GM23338 (cell line): ENCODE measurements around the gene CCDC68. TPM values are rescaled to one million over a fixed set of nuclear protein-coding genes. Genes with fewer than 3 reads are reported as not detected.

ENCODE experiments used
- ATAC-seq: fragments of 200-7000 bp; cut with Tn5 transposase; 3 replicates; pipeline ENCODE4 v1.9.1; 2020
- DNase-seq: peaks from one replicate; pipeline ENCODE4 v3.0.0-alpha.2; 2015; ENCODE audit warnings: low spot score
- H2AFZ ChIP-seq: fragments of 200-600 bp; sonication (generic); 2 replicates; pipeline ENCODE4 v1.8.0; 2016; ENCODE audit warnings: antibody characterized with exemption, mild to moderate bottlenecking, moderate library complexity
- H3F3A ChIP-seq: fragments of 200-600 bp; sonication (generic); replicated peaks from 2 replicates; pipeline ENCODE4 v1.8.0; 2017; ENCODE audit warnings: antibody characterized with exemption, mixed run types, low read depth
- H3K27ac ChIP-seq: fragments of 200-600 bp; sonication (generic); 2 replicates; pipeline ENCODE4 v1.6.1; 2016; ENCODE audit warnings: low read depth
- H3K27me3 ChIP-seq: fragments of 200-600 bp; sonication (generic); 2 replicates; pipeline ENCODE4 v1.8.0; 2016; ENCODE audit warnings: mild to moderate bottlenecking, mixed run types, moderate library complexity; ENCODE audit not compliant: insufficient read depth
- H3K36me3 ChIP-seq: fragments of 200-600 bp; sonication (generic); 2 replicates; pipeline ENCODE4 v1.8.0; 2016; ENCODE audit warnings: mild to moderate bottlenecking; ENCODE audit not compliant: insufficient read depth
- H3K4me1 ChIP-seq: fragments of 200-600 bp; sonication (generic); 2 replicates; pipeline ENCODE4 v1.8.0; 2016; ENCODE audit warnings: mild to moderate bottlenecking, moderate library complexity; ENCODE audit not compliant: insufficient read depth
- H3K4me2 ChIP-seq: fragments of 200-600 bp; sonication (generic); 2 replicates; pipeline ENCODE4 v1.7.1; 2017; ENCODE audit warnings: mixed run types
- H3K4me3 ChIP-seq: fragments of 200-600 bp; sonication (generic); 2 replicates; pipeline ENCODE4 v1.6.1; 2016; ENCODE audit warnings: mixed run types
- H3K79me2 ChIP-seq: fragments of 200-600 bp; sonication (generic); replicated peaks from 2 replicates; pipeline ENCODE4 v1.8.0; 2017; ENCODE audit warnings: mild to moderate bottlenecking; ENCODE audit not compliant: insufficient read depth
- H3K9me2 ChIP-seq: fragments of 200-600 bp; sonication (generic); 2 replicates; pipeline ENCODE4 v1.8.0; 2017; ENCODE audit not compliant: insufficient read depth
- H4K20me1 ChIP-seq: fragments of 200-600 bp; sonication (generic); replicated peaks from 2 replicates; pipeline ENCODE4 v1.8.0; 2017; ENCODE audit warnings: mild to moderate bottlenecking; ENCODE audit not compliant: insufficient read depth
- H3K27ac Mint-ChIP-seq: 2 replicates; pipeline ENCODE4 v1.8.0; 2020; ENCODE audit warnings: inconsistent platforms, mild to moderate bottlenecking, moderate library complexity, mixed read lengths
- H3K27me3 Mint-ChIP-seq: 3 replicates; pipeline ENCODE4 v1.8.0; 2022; ENCODE audit warnings: low read depth, mild to moderate bottlenecking, moderate library complexity, mixed read lengths, inconsistent platforms; ENCODE audit not compliant: insufficient read depth, poor library complexity
- H3K36me3 Mint-ChIP-seq: 3 replicates; pipeline ENCODE4 v1.8.0; 2021; ENCODE audit warnings: low read depth, mild to moderate bottlenecking, inconsistent platforms, moderate library complexity, mixed read lengths
- H3K4me1 Mint-ChIP-seq: 3 replicates; pipeline ENCODE4 v1.8.0; 2020; ENCODE audit warnings: mild to moderate bottlenecking, inconsistent platforms, mixed read lengths
- H3K4me3 Mint-ChIP-seq: 3 replicates; pipeline ENCODE4 v1.8.0; 2021; ENCODE audit warnings: moderate library complexity, mild to moderate bottlenecking, inconsistent platforms, mixed read lengths
- H3K9me3 Mint-ChIP-seq: 3 replicates; pipeline ENCODE4 v1.8.0; 2020; ENCODE audit warnings: moderate library complexity, mild to moderate bottlenecking, inconsistent platforms, mixed read lengths
- CREB1 ChIP-seq: fragments of 250-450 bp; sonication (Bioruptor Pico); IDR thresholded peaks from 2 replicates; pipeline ENCODE4 v1.5.0; 2020; ENCODE audit warnings: low read depth, mild to moderate bottlenecking, moderate library complexity
- CTCF ChIP-seq, 2 experiments: fragments of 200-600 bp in 1 of 2; sonication (generic) in 1 of 2; conservative IDR thresholded peaks; 2 replicates each; pipeline versions ENCODE4 v1.5.1 to v1.6.1; 2016 to 2017; ENCODE audit warnings: antibody characterized with exemption in 2 of 2, low read depth in 2 of 2, mild to moderate bottlenecking in 2 of 2, moderate library complexity in 1 of 2
- ETS1 ChIP-seq: IDR thresholded peaks from 2 replicates; pipeline ENCODE4 v1.6.1; 2016; ENCODE audit warnings: antibody characterized with exemption
- EZH2 ChIP-seq: fragments of 200-600 bp; sonication (generic); IDR thresholded peaks from one replicate; pipeline ENCODE4 v1.8.0; 2017; ENCODE audit warnings: antibody characterized with exemption, mild to moderate bottlenecking, low read depth; ENCODE audit not compliant: unreplicated experiment
- EZH2phosphoT487 ChIP-seq: fragments of 200-600 bp; sonication (generic); IDR thresholded peaks from one replicate; pipeline ENCODE4 v1.8.1; 2018; ENCODE audit warnings: antibody characterized with exemption; ENCODE audit not compliant: unreplicated experiment
- JUNB ChIP-seq: IDR thresholded peaks from one replicate; pipeline ENCODE4 v1.6.1; 2016; ENCODE audit warnings: antibody characterized with exemption; ENCODE audit not compliant: unreplicated experiment
- NANOG ChIP-seq: IDR thresholded peaks from 2 replicates; pipeline ENCODE4 v1.6.1; 2016; ENCODE audit warnings: antibody characterized with exemption, borderline replicate concordance
- POLR2AphosphoS5 ChIP-seq: IDR thresholded peaks from 2 replicates; pipeline ENCODE4 v1.6.1; 2016; ENCODE audit warnings: antibody characterized with exemption, low read depth
- REST ChIP-seq: IDR thresholded peaks from one replicate; pipeline ENCODE4 v1.6.1; 2018; ENCODE audit warnings: antibody characterized with exemption; ENCODE audit not compliant: unreplicated experiment
- STAT1 ChIP-seq: IDR thresholded peaks from one replicate; pipeline ENCODE4 v1.6.1; 2016; ENCODE audit warnings: antibody characterized with exemption; ENCODE audit not compliant: unreplicated experiment
- ZNF114 ChIP-seq: fragments of 250-450 bp; sonication (Bioruptor Pico); IDR thresholded peaks from 2 replicates; pipeline ENCODE4 v1.5.0; 2020; ENCODE audit warnings: mild to moderate bottlenecking, moderate library complexity
- ZNF331 ChIP-seq: fragments of 250-450 bp; sonication (Bioruptor Pico); IDR thresholded peaks from 2 replicates; pipeline ENCODE4 v1.5.0; 2020; ENCODE audit warnings: low read depth, mild to moderate bottlenecking, moderate library complexity
- ZNF462 ChIP-seq: fragments of 250-450 bp; sonication (Bioruptor Pico); IDR thresholded peaks from 2 replicates; pipeline ENCODE4 v1.5.0; 2020; ENCODE audit warnings: mild to moderate bottlenecking, moderate library complexity
- polyA plus RNA-seq: library from polyadenylated mRNA; unstranded; fragments of >200 nt; fragmentation: Nextera tagmentation; extraction: Ambion mirVana; gene quantifications from 2 replicates; pipeline ENCODE4 v1.2.1, GENCODE V29; 2016
- total RNA-seq: library from RNA; depleted of rRNA; stranded (reverse); fragments of >200 nt; shearing (Covaris generic); gene quantifications from 2 replicates; pipeline ENCODE4 v1.2.3, GENCODE V29; 2014

The CCDC68 gene
- total and polyA plus RNA-seq, 2 experiments from 2014 or later, result 1.6 to 3.7 TPM

GRCh38 chr18:54964741-54965140 lies 5.5 kb upstream of the CCDC68 start:
- no peak overlapping the region for H3K27ac ChIP-seq
- H3K9me2 ChIP-seq, result no peaks in the 10 kb centered on the region
- H3K27ac Mint-ChIP-seq, result no peak overlapping the region
- no peaks in the 10 kb centered on the region for H3K4me1 ChIP-seq
- no peak overlapping the region for H3K4me3 ChIP-seq
- peaks cover 6% of the 10 kb centered on the region; the same call in 2 of the 3 replicates for H3K4me1 Mint-ChIP-seq
- H3K4me3 Mint-ChIP-seq, result no peak overlapping the region
- no peaks in the 10 kb centered on the region for H3K36me3 ChIP-seq
- ATAC-seq, result no peak
- DNase-seq, result no peak
- H3K4me2 ChIP-seq, result no peak overlapping the region
- no peak overlapping the region for H2AFZ ChIP-seq
- H3K27me3 Mint-ChIP-seq, result peaks cover 2% of the 10 kb centered on the region
- H4K20me1 ChIP-seq, result no peaks in the 10 kb centered on the region
- no peaks in the 10 kb centered on the region for H3K9me3 Mint-ChIP-seq
- H3F3A ChIP-seq, result no peaks in the 10 kb centered on the region
- no peaks in the 10 kb centered on the region for H3K27me3 ChIP-seq
- H3K79me2 ChIP-seq, result no peaks in the 10 kb centered on the region
- TF ChIP-seq ETS1 (no peak), EZH2phosphoT487 (no peak), CREB1 (no peak), STAT1 (no peak), ZNF114 (CRISPR knock-in tag) (no peak), POLR2AphosphoS5 (no peak), CTCF (conservative IDR thresholded peaks at IDR 0.05; ENCODE audit: low read depth in 2 of 2) (no peak), NANOG (no peak), JUNB (no peak), EZH2 (no peak), ZNF462 (CRISPR knock-in tag) (no peak), ZNF331 (no peak), REST (no peak)
- no peaks in the 10 kb centered on the region for H3K36me3 Mint-ChIP-seq
